GM19025 (cell line): Measurements from ENCODE around the gene NRARP.

Experiments
- ATAC-seq: cut with Tn5 transposase; IDR thresholded peaks from one replicate; pipeline ENCODE4 v1.9.1; 2021; ENCODE audit warnings: mild to moderate bottlenecking, low read depth, moderate library complexity; ENCODE audit not compliant: unreplicated experiment

NRARP gene

GRCh38 chr9:137300567-137301080, 1.4 kb downstream of the NRARP start:
- ATAC-seq = no peak

- ATAC-seq = no peak
Measured at GRCh38 chr9:137299938-137300337, 2.1 kb downstream of the NRARP start.

GRCh38 chr9:137299203-137299565, 2.9 kb downstream of the NRARP start:
- no peak for ATAC-seq

- no peak for ATAC-seq
Measured at GRCh38 chr9:137298401-137299202, 3.5 kb downstream of the NRARP start.

- ATAC-seq = no peak
Measured at GRCh38 chr9:137297966-137298365, 4.1 kb downstream of the NRARP start.

GRCh38 chr9:137296670-137297664, 5.1 kb downstream of the NRARP start:
- no peak for ATAC-seq

- no peak for ATAC-seq
Measured at GRCh38 chr9:137295849-137296669, 6.0 kb downstream of the NRARP start.

- ATAC-seq = no peak
Measured at GRCh38 chr9:137295238-137295811, 6.7 kb downstream of the NRARP start.

GRCh38 chr9:137294681-137295237, 7.3 kb downstream of the NRARP start:
- no peak for ATAC-seq

- no peak for ATAC-seq
Measured at GRCh38 chr9:137294091-137294680, 7.9 kb downstream of the NRARP start.

- ATAC-seq = no peak
Measured at GRCh38 chr9:137293482-137294090, 8.5 kb downstream of the NRARP start.

- no peak for ATAC-seq
Measured at GRCh38 chr9:137293094-137293481, 9.0 kb downstream of the NRARP start.

GRCh38 chr9:137286975-137287383, 15.1 kb downstream of the NRARP start:
- no peak for ATAC-seq

- no peak for ATAC-seq
Measured at GRCh38 chr9:137281345-137282116, 20.5 kb downstream of the NRARP start.

- no peak for ATAC-seq
Measured at GRCh38 chr9:137280474-137281344, 21.4 kb downstream of the NRARP start.

- ATAC-seq = no peak
Measured at GRCh38 chr9:137279741-137280473, 22.2 kb downstream of the NRARP start.
